Activated CD8-positive, alpha-beta T cell treated with anti-CD3 and anti-CD28 coated beads for 36 hours (primary cell): ENCODE measurements around the gene CABLES1. TPM values are rescaled to one million over a fixed set of nuclear protein-coding genes. Genes with fewer than 3 reads are reported as not detected.
"Not testable (repeated sequence)": the region's sequence is repeated elsewhere in the genome, so short reads cannot be mapped to it uniquely, and the experiment has no call there.

Experiments used
- ATAC-seq: fragments of 200-7000 bp; cut with Tn5 transposase; one replicate; pipeline ENCODE4 v1.10.0; 2021; ENCODE audit warnings: mild to moderate bottlenecking, moderate library complexity
- CTCF ChIA-PET: fragments of 350-600 bp; sonication (Branson Sonifier 250); formaldehyde crosslinking; loops from one replicate; lab custom pipeline; 2021; ENCODE audit warnings: antibody characterized with exemption; lab: Charles Lee
- POLR2A ChIA-PET: fragments of 350-600 bp; sonication (Branson Sonifier 250); formaldehyde crosslinking; loops from one replicate; lab custom pipeline; 2021; ENCODE audit warnings: antibody characterized with exemption; lab: Charles Lee
- DNase-seq: peaks from one replicate; pipeline ENCODE4 v3.0.0-alpha.2; 2020
- H3K27ac Mint-ChIP-seq: one replicate; pipeline ENCODE4 v1.8.0; 2021; ENCODE audit warnings: mild to moderate bottlenecking, mixed read lengths
- H3K27me3 Mint-ChIP-seq: one replicate; pipeline ENCODE4 v1.8.0; 2021; ENCODE audit warnings: mixed read lengths
- H3K36me3 Mint-ChIP-seq: one replicate; pipeline ENCODE4 v1.8.0; 2021; ENCODE audit warnings: low read depth, mixed read lengths
- H3K4me1 Mint-ChIP-seq: one replicate; pipeline ENCODE4 v1.8.0; 2021; ENCODE audit warnings: low read depth, mixed read lengths
- H3K4me3 Mint-ChIP-seq: one replicate; pipeline ENCODE4 v1.8.0; 2021; ENCODE audit warnings: mild to moderate bottlenecking, moderate library complexity, mixed read lengths
- H3K9me3 Mint-ChIP-seq: one replicate; pipeline ENCODE4 v1.8.0; 2021; ENCODE audit warnings: mixed read lengths
- intact Hi-C: fragments of 100-400 bp; cut with micrococcal nuclease; formaldehyde crosslinking; loops from one replicate; pipeline ENCODE4 v1.10.0; 2022
- total RNA-seq, 2 experiments: library from RNA; stranded (reverse); gene quantifications; one replicate each; pipeline ENCODE4 v1.2.3, GENCODE V29; 2021
- TF ChIP-seq, protein P1 (sequence below): fragments of 200-600 bp; IDR thresholded peaks from one replicate; pipeline ENCODE4 v1.8.0; 2022; ENCODE audit warnings: antibody characterized with exemption, mild to moderate bottlenecking

The CABLES1 gene
- total RNA-seq, 2 experiments from 2014 or later, result 1.8 to 2.0 TPM

DNA sequence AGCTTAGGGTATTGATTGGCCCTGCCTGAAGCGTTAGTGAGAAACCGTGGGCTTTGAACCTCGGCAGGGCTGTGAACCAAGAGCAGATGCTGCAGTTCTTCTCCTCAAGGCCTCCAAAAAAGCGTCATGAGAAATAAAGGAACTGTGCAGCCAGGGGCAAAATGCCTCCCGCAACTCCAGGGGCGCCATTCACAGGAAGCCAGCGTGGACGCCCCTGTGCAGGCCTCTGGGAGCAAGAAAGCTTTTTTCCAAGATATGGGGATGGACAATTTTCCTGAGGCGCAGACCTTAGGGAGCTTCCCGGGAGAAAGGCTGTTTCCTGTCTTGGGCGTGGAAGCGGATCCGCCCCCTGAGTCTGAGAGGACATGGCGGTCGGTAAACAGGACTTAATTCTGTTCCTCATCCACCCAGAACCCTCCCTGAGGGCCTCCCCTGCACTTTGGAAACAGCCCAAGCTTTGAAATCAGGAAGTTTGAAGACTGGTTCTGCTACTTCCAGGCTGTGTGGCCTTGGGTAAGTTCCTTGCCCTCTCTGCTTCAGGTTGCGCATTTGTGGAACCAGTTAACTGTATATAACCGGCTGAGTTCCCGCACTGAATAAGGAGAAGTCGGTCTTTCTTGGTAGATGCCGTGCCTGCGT lies 29.6 kb upstream of the CABLES1 start:
- TF ChIP-seq, protein P1, sequence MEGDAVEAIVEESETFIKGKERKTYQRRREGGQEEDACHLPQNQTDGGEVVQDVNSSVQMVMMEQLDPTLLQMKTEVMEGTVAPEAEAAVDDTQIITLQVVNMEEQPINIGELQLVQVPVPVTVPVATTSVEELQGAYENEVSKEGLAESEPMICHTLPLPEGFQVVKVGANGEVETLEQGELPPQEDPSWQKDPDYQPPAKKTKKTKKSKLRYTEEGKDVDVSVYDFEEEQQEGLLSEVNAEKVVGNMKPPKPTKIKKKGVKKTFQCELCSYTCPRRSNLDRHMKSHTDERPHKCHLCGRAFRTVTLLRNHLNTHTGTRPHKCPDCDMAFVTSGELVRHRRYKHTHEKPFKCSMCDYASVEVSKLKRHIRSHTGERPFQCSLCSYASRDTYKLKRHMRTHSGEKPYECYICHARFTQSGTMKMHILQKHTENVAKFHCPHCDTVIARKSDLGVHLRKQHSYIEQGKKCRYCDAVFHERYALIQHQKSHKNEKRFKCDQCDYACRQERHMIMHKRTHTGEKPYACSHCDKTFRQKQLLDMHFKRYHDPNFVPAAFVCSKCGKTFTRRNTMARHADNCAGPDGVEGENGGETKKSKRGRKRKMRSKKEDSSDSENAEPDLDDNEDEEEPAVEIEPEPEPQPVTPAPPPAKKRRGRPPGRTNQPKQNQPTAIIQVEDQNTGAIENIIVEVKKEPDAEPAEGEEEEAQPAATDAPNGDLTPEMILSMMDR, result no peak
- peaks cover 3% of the 10 kb centered on the region for H3K4me1 Mint-ChIP-seq
- no peak overlapping the region for H3K27ac Mint-ChIP-seq
- intact Hi-C loops, result no loop called here
- ATAC-seq (no peak), DNase-seq (no peak)
- no peaks in the 10 kb centered on the region for H3K9me3 Mint-ChIP-seq
- CTCF ChIA-PET, result interaction anchor here (1.3 kb wide), 1 partner anchor 11 kb away, joined by 3 read pairs; no protein-coding TSS in a partner anchor
- H3K36me3 Mint-ChIP-seq, result no peaks in the 10 kb centered on the region
- H3K4me3 Mint-ChIP-seq, result no peak overlapping the region
- POLR2A ChIA-PET, result no interaction called here
- H3K27me3 Mint-ChIP-seq, result no peaks in the 10 kb centered on the region

DNA sequence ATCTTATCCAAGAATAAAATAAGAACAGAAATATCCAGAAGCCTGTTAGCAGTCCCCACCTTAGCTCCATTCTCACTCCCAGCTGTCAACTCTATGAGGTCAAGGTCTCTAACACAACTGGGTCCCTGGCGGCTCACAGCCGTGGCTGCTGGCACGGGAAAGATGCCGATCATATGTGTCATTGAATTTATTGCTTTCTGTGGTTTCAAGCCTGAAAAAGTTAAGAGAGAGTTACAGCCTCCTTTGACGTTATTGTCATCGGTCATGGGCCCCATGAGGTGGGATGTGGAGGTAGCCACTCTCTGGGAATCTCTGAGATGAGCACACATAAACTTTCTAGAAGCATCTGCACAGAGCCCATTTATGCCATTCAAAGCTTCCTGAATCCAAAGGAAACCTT lies 28.7 kb upstream of the CABLES1 start:
- no peak overlapping the region for H3K27ac Mint-ChIP-seq
- CTCF ChIA-PET, result interaction anchor here (1.3 kb wide), 1 partner anchor 10 kb away, joined by 3 read pairs; no protein-coding TSS in a partner anchor
- TF ChIP-seq, protein P1, result no peak
- ATAC-seq (no peak), DNase-seq (no peak)
- H3K4me3 Mint-ChIP-seq, result no peak overlapping the region
- peaks cover 3% of the 10 kb centered on the region for H3K4me1 Mint-ChIP-seq
- intact Hi-C loops, result no loop called here
- no peaks in the 10 kb centered on the region for H3K9me3 Mint-ChIP-seq
- POLR2A ChIA-PET, result no interaction called here
- no peaks in the 10 kb centered on the region for H3K36me3 Mint-ChIP-seq
- H3K27me3 Mint-ChIP-seq, result no peaks in the 10 kb centered on the region

DNA sequence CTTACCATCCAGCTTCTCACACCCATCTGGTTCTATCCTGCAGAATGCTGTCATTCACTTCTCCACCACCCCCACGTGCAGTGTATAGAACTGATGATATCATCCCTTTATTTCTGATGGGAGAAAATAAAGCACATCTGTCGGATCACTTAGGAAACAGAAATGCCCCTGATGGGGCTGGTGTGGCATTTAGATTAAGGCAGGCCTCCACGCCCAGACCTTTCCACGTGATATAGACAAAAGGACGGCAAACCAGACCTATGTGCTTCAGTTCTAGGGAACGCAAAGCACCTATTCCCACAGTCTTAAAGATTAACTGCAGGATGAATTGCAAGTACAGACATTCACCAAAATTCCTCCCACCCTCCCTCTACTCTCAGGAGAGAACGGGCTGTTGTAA lies 27.6 kb upstream of the CABLES1 start:
- ATAC-seq (no peak), DNase-seq (no peak)
- no peak overlapping the region for H3K4me3 Mint-ChIP-seq
- H3K4me1 Mint-ChIP-seq, result peaks cover 3% of the 10 kb centered on the region
- intact Hi-C loops, result no loop called here
- no peaks in the 10 kb centered on the region for H3K27me3 Mint-ChIP-seq
- no peaks in the 10 kb centered on the region for H3K36me3 Mint-ChIP-seq
- H3K9me3 Mint-ChIP-seq, result peaks cover 3% of the 10 kb centered on the region
- ChIA-PET CTCF (no interaction called here), POLR2A (interaction anchor here (0.6 kb wide), 1 partner anchor 63 kb away, joined by 3 read pairs; no protein-coding TSS in a partner anchor)
- TF ChIP-seq, protein P1, result no peak
- no peak overlapping the region for H3K27ac Mint-ChIP-seq

DNA sequence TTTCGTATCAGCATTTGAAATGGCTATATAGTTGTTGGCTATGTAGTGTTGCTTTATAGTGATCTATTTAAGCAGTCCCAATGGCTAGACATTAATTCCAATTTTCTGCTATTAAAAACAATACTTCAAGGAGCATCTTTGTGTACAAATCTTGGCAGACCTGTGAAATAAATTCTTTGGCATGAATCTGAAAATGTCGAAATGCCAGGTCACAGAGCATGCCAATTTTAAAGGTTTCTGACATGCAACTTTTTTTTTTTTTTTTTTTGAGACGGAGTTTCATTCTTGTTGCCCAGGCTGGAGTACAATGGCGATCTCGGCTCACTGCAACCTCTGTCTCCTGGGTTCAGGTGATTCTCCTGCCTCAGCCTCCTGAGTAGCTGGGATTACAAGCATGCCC lies 26.8 kb upstream of the CABLES1 start:
- Mint-ChIP-seq H3K4me3 (no peak overlapping the region), H3K27ac (no peak overlapping the region), H3K36me3 (no peaks in the 10 kb centered on the region), H3K9me3 (peaks cover 3% of the 10 kb centered on the region), H3K27me3 (no peaks in the 10 kb centered on the region), H3K4me1 (peaks cover 3% of the 10 kb centered on the region)
- DNase-seq (no peak), ATAC-seq (no peak)
- ChIA-PET CTCF (no interaction called here), POLR2A (no interaction called here)
- intact Hi-C loops, result no loop called here
- TF ChIP-seq, protein P1, result no peak

DNA sequence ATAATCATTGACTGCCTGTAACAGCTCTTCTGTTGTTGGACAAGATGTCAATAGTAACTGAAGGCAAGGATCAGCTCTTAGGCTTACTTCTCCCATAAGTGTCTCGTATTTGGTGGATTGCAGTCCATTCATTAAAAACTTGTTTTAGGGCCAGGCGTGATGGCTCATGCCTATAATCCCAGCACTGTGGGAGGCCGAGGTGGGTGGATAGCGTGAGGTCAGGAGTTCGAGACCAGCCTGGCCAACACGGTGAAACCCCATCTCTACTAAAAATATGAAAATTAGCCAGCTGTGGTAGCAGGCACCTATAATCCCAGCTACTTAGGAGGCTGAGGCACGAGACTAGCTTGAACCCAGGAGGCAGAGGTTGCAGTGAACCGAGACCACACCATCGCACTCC lies 26.1 kb upstream of the CABLES1 start:
- POLR2A ChIA-PET, result not testable (repeated sequence)

More for the DNA sequence above, 26.1 kb upstream of the CABLES1 start:
- H3K4me3 Mint-ChIP-seq, H3K9me3 Mint-ChIP-seq, H3K4me1 Mint-ChIP-seq, intact Hi-C loops, DNase-seq, H3K36me3 Mint-ChIP-seq, ATAC-seq, H3K27ac Mint-ChIP-seq, H3K27me3 Mint-ChIP-seq: not testable (repeated sequence)
- CTCF ChIA-PET, result interaction anchor here (1.2 kb wide), 1 partner anchor 77 kb away, joined by 5 read pairs; no protein-coding TSS in a partner anchor
